GM08714 (cell line): ENCODE measurements around the gene DUSP7.
"Not testable (repeated sequence)": the region's sequence is repeated elsewhere in the genome, so short reads cannot be mapped to it uniquely, and the experiment has no call there.

Experiments
- H3K4me3 ChIP-seq: fragments of 200-500 bp; sonication (Bioruptor generic); 2 replicates; pipeline ENCODE4 v1.5.1; 2014; ENCODE audit warnings: mild to moderate bottlenecking, low read length, inconsistent platforms
- ZNF274 ChIP-seq: IDR thresholded peaks from 2 replicates; pipeline ENCODE4 v1.6.1; 2012; ENCODE audit warnings: mild to moderate bottlenecking, low read depth, low read length

DUSP7 gene

GRCh38 chr3:52036829-52037228, 19.5 kb downstream of the DUSP7 start:
- H3K4me3 ChIP-seq = no peak overlapping the region
- TF ChIP-seq ZNF274 = no peak

- TF ChIP-seq ZNF274 = no peak
- H3K4me3 ChIP-seq = no peak overlapping the region
These were observed 20.1 kb downstream of the DUSP7 start for GRCh38 chr3:52036222-52036694.

- no peak for TF ChIP-seq ZNF274
- no peak overlapping the region for H3K4me3 ChIP-seq
These were observed 21.7 kb downstream of the DUSP7 start for GRCh38 chr3:52034651-52035050.

- H3K4me3 ChIP-seq = no peak overlapping the region
- no peak for TF ChIP-seq ZNF274
These were observed 22.2 kb downstream of the DUSP7 start for GRCh38 chr3:52034212-52034611.

GRCh38 chr3:52033748-52034147, 22.6 kb downstream of the DUSP7 start:
- H3K4me3 ChIP-seq = not testable (repeated sequence)

GRCh38 chr3:52032702-52033408, 23.5 kb downstream of the DUSP7 start:
- H3K4me3 ChIP-seq = no peak overlapping the region
- TF ChIP-seq ZNF274 = no peak

- 0 out of 2 replicates have a peak, but pooled peaks have one; percentile 2 for TF ChIP-seq ZNF274
These were observed 24.5 kb downstream of the DUSP7 start for GRCh38 chr3:52031896-52032295.

GRCh38 chr3:52030714-52031310, 25.6 kb downstream of the DUSP7 start:
- no peak for TF ChIP-seq ZNF274

More at GRCh38 chr3:52031896-52032295, 24.5 kb downstream of the DUSP7 start:
- no peak overlapping the region for H3K4me3 ChIP-seq

GRCh38 chr3:52029535-52029934, 26.8 kb downstream of the DUSP7 start:
- no peak for TF ChIP-seq ZNF274
- no peak overlapping the region for H3K4me3 ChIP-seq

More at GRCh38 chr3:52030714-52031310, 25.6 kb downstream of the DUSP7 start:
- no peak overlapping the region for H3K4me3 ChIP-seq

- no peak for TF ChIP-seq ZNF274
- no peak overlapping the region for H3K4me3 ChIP-seq
These were observed 27.3 kb downstream of the DUSP7 start for GRCh38 chr3:52029053-52029452.

GRCh38 chr3:52028572-52028971, 27.8 kb downstream of the DUSP7 start:
- TF ChIP-seq ZNF274 = no peak
- no peak overlapping the region for H3K4me3 ChIP-seq

- no peak overlapping the region for H3K4me3 ChIP-seq
- no peak for TF ChIP-seq ZNF274
These were observed 30.3 kb downstream of the DUSP7 start for GRCh38 chr3:52026041-52026440.

- no peak for TF ChIP-seq ZNF274
- no peak overlapping the region for H3K4me3 ChIP-seq
These were observed 30.9 kb downstream of the DUSP7 start for GRCh38 chr3:52025453-52025852.

- no peak overlapping the region for H3K4me3 ChIP-seq
- TF ChIP-seq ZNF274 = no peak
These were observed 31.5 kb downstream of the DUSP7 start for GRCh38 chr3:52024765-52025452.
